A549 (cell line): ENCODE results near the gene VASN. TPM values are rescaled to one million over a fixed set of nuclear protein-coding genes. Genes with fewer than 3 reads are reported as not detected.

Experiments
- ATAC-seq, 2 experiments: fragments of 200-7000 bp in 1 of 2; fragments of >200 bp in 1 of 2; cut with Nextera tagmentation in 1 of 2; cut with Tn5 transposase in 1 of 2; 3 replicates each; pipeline versions ENCODE4 v1.8.0 to v1.9.1; 2018 to 2020; ENCODE audit warnings: mild to moderate bottlenecking in 1 of 2, moderate library complexity in 1 of 2
- CTCF ChIA-PET: fragments of 300-600 bp; sonication (Branson Sonifier 250); formaldehyde crosslinking; extraction: SDS; loops from one replicate; lab custom pipeline; 2021; ENCODE audit warnings: antibody characterized with exemption, inconsistent platforms; lab: Yijun Ruan, JAX
- POLR2A ChIA-PET: fragments of 350-600 bp; formaldehyde crosslinking; extraction: SDS; loops from one replicate; lab custom pipeline; 2021; ENCODE audit warnings: antibody characterized with exemption, inconsistent platforms; lab: Yijun Ruan, JAX
- DNase-seq, 2 experiments: peaks; one replicate each; pipeline versions ENCODE4 v3.0.0 to v3.0.0-alpha.2; 2011 to 2016; ENCODE audit warnings: low read depth in 1 of 2, low spot score in 1 of 2
- FAIRE-seq: peaks from 2 replicates; lab custom pipeline; 2011; peaks lifted over from hg19 to GRCh38; lab: Jason Lieb, UNC
- H3K27ac ChIP-seq, 2 experiments: fragments of >200 bp; sonication (Bioruptor Twin); formaldehyde crosslinking; 3 replicates each; pipeline ENCODE4 v1.5.1; 2016 to 2017
- H3K4me1 ChIP-seq: fragments of >200 bp; sonication (Bioruptor Twin); formaldehyde crosslinking; 3 replicates; pipeline ENCODE4 v1.6.1; 2016
- H3K4me2 ChIP-seq: fragments of >200 bp; sonication (Bioruptor Twin); formaldehyde crosslinking; 3 replicates; pipeline ENCODE4 v1.6.1; 2016
- H3K4me3 ChIP-seq: fragments of >200 bp; sonication (Bioruptor Twin); formaldehyde crosslinking; 3 replicates; pipeline ENCODE4 v1.5.1; 2016
- H3K9me3 ChIP-seq: fragments of >200 bp; sonication (Bioruptor Twin); formaldehyde crosslinking; 3 replicates; pipeline ENCODE4 v1.6.1; 2016
- ATOH8 ChIP-seq: fragments of 250-450 bp; sonication (Bioruptor Pico); IDR thresholded peaks from 2 replicates; pipeline ENCODE4 v1.5.0; 2020; ENCODE audit warnings: low read depth, mild to moderate bottlenecking, moderate library complexity
- BHLHE40 ChIP-seq: IDR thresholded peaks from 2 replicates; pipeline ENCODE4 v1.6.1; 2012; ENCODE audit warnings: low read depth, low read length, inconsistent platforms
- CBX8 ChIP-seq: fragments of 200-600 bp; sonication (generic); IDR thresholded peaks from 2 replicates; pipeline ENCODE4 v1.6.1; 2016
- CTCF ChIP-seq: fragments of >200 bp; sonication (Bioruptor Twin); formaldehyde crosslinking; IDR thresholded peaks from 3 replicates; pipeline ENCODE4 v1.5.1; 2016
- EHF ChIP-seq: fragments of 250-450 bp; sonication (Bioruptor Pico); IDR thresholded peaks from 2 replicates; pipeline ENCODE4 v1.5.0; 2020; ENCODE audit warnings: mild to moderate bottlenecking
- FOSL2 ChIP-seq, 2 experiments: fragments of 450-650 bp in 1 of 2; fragments of >200 bp in 1 of 2; sonication (Bioruptor Twin) in 1 of 2; formaldehyde crosslinking; IDR thresholded peaks; 2 replicates each; pipeline versions ENCODE4 v1.5.0 to v1.6.1; 2016 to 2020; ENCODE audit warnings: mild to moderate bottlenecking in 1 of 2, moderate library complexity in 1 of 2
- GATA3 ChIP-seq: IDR thresholded peaks from 2 replicates; pipeline ENCODE4 v1.6.1; 2012; ENCODE audit warnings: borderline replicate concordance
- HEYL ChIP-seq: fragments of 250-450 bp; sonication (Bioruptor Pico); IDR thresholded peaks from 2 replicates; pipeline ENCODE4 v1.8.0; 2021; ENCODE audit warnings: mild to moderate bottlenecking, moderate library complexity
- HMGXB4 ChIP-seq: fragments of 250-450 bp; sonication (Bioruptor Pico); IDR thresholded peaks from 2 replicates; pipeline ENCODE4 v1.5.0; 2021; ENCODE audit warnings: mild to moderate bottlenecking, moderate library complexity, borderline replicate concordance
- KDM1A ChIP-seq: fragments of 200-600 bp; sonication (generic); IDR thresholded peaks from 2 replicates; pipeline ENCODE4 v1.6.1; 2016; ENCODE audit warnings: low read depth, mild to moderate bottlenecking
- KDM5A ChIP-seq: fragments of 200-600 bp; sonication (generic); IDR thresholded peaks from 2 replicates; pipeline ENCODE4 v1.6.1; 2016; ENCODE audit warnings: antibody characterized with exemption, mild to moderate bottlenecking
- MAX ChIP-seq: IDR thresholded peaks from 2 replicates; pipeline ENCODE4 v1.6.1; 2012
- MAZ ChIP-seq: fragments of 150-350 bp; IDR thresholded peaks from 2 replicates; pipeline ENCODE4 v1.6.1; 2014; ENCODE audit warnings: antibody characterized with exemption, low read depth, low read length, borderline replicate concordance
- MYC ChIP-seq: IDR thresholded peaks from 2 replicates; pipeline ENCODE4 v1.6.1; 2012; ENCODE audit warnings: mild to moderate bottlenecking, inconsistent platforms, low read length, improper control_type of control experiment, borderline replicate concordance
- NFE2L2 ChIP-seq: fragments of 150-350 bp; conservative IDR thresholded peaks from 2 replicates; pipeline ENCODE4 v1.6.1; 2014; ENCODE audit warnings: low read length
- NR3C1 ChIP-seq: fragments of >200 bp; sonication (Bioruptor Twin); formaldehyde crosslinking; IDR thresholded peaks from 3 replicates; pipeline ENCODE4 v1.6.1; 2017
- REST ChIP-seq: fragments of 200-600 bp; sonication (generic); IDR thresholded peaks from 2 replicates; pipeline ENCODE4 v1.6.1; 2016; ENCODE audit warnings: antibody characterized with exemption, mild to moderate bottlenecking, moderate library complexity
- RNF2 ChIP-seq: fragments of 200-600 bp; sonication (generic); IDR thresholded peaks from 2 replicates; pipeline ENCODE4 v1.6.1; 2016; ENCODE audit warnings: low read depth, mild to moderate bottlenecking, antibody characterized with exemption, moderate library complexity, borderline replicate concordance
- SREBF2 ChIP-seq: fragments of 450-650 bp; IDR thresholded peaks from 2 replicates; pipeline ENCODE4 v1.6.1; 2014; ENCODE audit warnings: mild to moderate bottlenecking, moderate library complexity
- ZFP36 ChIP-seq: fragments of 450-650 bp; IDR thresholded peaks from 2 replicates; pipeline ENCODE4 v1.6.1; 2014; ENCODE audit warnings: borderline replicate concordance; ENCODE audit not compliant: partially characterized antibody
- WGBS: methylation state at CpG from one replicate; pipeline ENCODE4 v1.1.6; 2017; ENCODE audit errors: missing lambda C conversion rate; 5-methylcytosine and 5-hydroxymethylcytosine counted together
- polyA plus RNA-seq, 4 experiments: library from polyadenylated mRNA; depleted of rRNA in 3 of 4; stranded (reverse); fragments of >200 nt; fragmentation: RNase III in 1 of 4; extraction: RNeasy Plus Mini Kit Qiagen cat#74134 plus additional on column Dnase treatment in 1 of 4; gene quantifications; 2 replicates in 3 of 4; 3 replicates in 1 of 4; pipeline ENCODE4 v1.2.3, GENCODE V29; 2011 to 2017

VASN gene
- polyA plus RNA-seq, 2 of the 4 experiments (the other 2 are of a cell fraction), result 2.3 to 4.0 TPM

- Histone ChIP-seq H3K4me3 (no peak overlapping the region), H3K4me1 (peaks cover 32% of the 10 kb centered on the region), H3K27ac (no peak overlapping the region), H3K4me2 (no peak overlapping the region), H3K9me3 (no peaks in the 10 kb centered on the region)
- no peak for ATAC-seq
- WGBS, result 97% methylated on average over 13 of the region's 14 CpGs
- CTCF ChIA-PET, result interaction anchor here (0.8 to 22.8 kb wide), 14 partner anchors 9 to 393 kb away, joined by 3 to 423 read pairs (median 23); partner anchors contain the start of genes GLIS2 and TFAP4
- FAIRE-seq, result no peak
- POLR2A ChIA-PET, result interaction anchor here (0.7 kb wide), 1 partner anchor 84 kb away, joined by 3 read pairs; no protein-coding TSS in a partner anchor
- TF ChIP-seq FOSL2 (IDR thresholded peaks at IDR 0.05) (no peak), FOSL2 (CRISPR knock-in tag; IDR thresholded peaks at IDR 0.05) (no peak), NR3C1 (no peak), HEYL (no peak), MAZ (no peak), CTCF (no peak), RNF2 (no peak), ATOH8 (no peak), KDM1A (no peak), BHLHE40 (no peak), CBX8 (no peak), NFE2L2 (no peak)
- no peak for DNase-seq
These were observed 39.6 kb upstream of the VASN start for GRCh38 chr16:4332083-4332482.

GRCh38 chr16:4332623-4333307, 38.9 kb upstream of the VASN start:
- CTCF ChIA-PET, result interaction anchor here (0.7 to 22.8 kb wide), 14 partner anchors 8 to 1181 kb away, joined by 3 to 423 read pairs (median 14); partner anchors contain the start of genes GLIS2 and TFAP4
- POLR2A ChIA-PET, result no interaction called here
- FAIRE-seq, result no peak
- no peak for ATAC-seq
- 88% methylated on average over 18 of the region's 19 CpGs for WGBS
- DNase-seq, result no peak
- Histone ChIP-seq H3K4me2 (no peak overlapping the region), H3K4me3 (no peak overlapping the region), H3K4me1 (peaks cover 27% of the 10 kb centered on the region), H3K27ac (no peak overlapping the region), H3K9me3 (no peaks in the 10 kb centered on the region)
- no peak for TF ChIP-seq HMGXB4
- no peak for TF ChIP-seq SREBF2
- no peak for TF ChIP-seq MAX
- TF ChIP-seq EHF (CRISPR knock-in tag), result no peak
- TF ChIP-seq MYC, result no peak
- TF ChIP-seq REST, result no peak
- TF ChIP-seq BHLHE40, result no peak
- no peak for TF ChIP-seq GATA3
- TF ChIP-seq ZFP36, result no peak
- no peak for TF ChIP-seq KDM5A
